Ishikawa (cell line): Measurements from ENCODE around the gene MAMDC4.

ENCODE experiments used
- CEBPB ChIP-seq: IDR thresholded peaks from 2 replicates; pipeline ENCODE4 v1.6.1; 2012
- EGR1 ChIP-seq: IDR thresholded peaks from 2 replicates; pipeline ENCODE4 v1.6.1; 2012
- EP300 ChIP-seq: IDR thresholded peaks from 2 replicates; pipeline ENCODE4 v1.6.1; 2012; ENCODE audit warnings: borderline replicate concordance
- NFIC ChIP-seq: IDR thresholded peaks from 2 replicates; pipeline ENCODE4 v1.6.1; 2012
- RAD21 ChIP-seq: IDR thresholded peaks from 2 replicates; pipeline ENCODE4 v1.6.1; 2012; ENCODE audit warnings: low read depth
- YY1 ChIP-seq: IDR thresholded peaks from 2 replicates; pipeline ENCODE4 v1.6.1; 2012; ENCODE audit warnings: low read depth

DNA sequence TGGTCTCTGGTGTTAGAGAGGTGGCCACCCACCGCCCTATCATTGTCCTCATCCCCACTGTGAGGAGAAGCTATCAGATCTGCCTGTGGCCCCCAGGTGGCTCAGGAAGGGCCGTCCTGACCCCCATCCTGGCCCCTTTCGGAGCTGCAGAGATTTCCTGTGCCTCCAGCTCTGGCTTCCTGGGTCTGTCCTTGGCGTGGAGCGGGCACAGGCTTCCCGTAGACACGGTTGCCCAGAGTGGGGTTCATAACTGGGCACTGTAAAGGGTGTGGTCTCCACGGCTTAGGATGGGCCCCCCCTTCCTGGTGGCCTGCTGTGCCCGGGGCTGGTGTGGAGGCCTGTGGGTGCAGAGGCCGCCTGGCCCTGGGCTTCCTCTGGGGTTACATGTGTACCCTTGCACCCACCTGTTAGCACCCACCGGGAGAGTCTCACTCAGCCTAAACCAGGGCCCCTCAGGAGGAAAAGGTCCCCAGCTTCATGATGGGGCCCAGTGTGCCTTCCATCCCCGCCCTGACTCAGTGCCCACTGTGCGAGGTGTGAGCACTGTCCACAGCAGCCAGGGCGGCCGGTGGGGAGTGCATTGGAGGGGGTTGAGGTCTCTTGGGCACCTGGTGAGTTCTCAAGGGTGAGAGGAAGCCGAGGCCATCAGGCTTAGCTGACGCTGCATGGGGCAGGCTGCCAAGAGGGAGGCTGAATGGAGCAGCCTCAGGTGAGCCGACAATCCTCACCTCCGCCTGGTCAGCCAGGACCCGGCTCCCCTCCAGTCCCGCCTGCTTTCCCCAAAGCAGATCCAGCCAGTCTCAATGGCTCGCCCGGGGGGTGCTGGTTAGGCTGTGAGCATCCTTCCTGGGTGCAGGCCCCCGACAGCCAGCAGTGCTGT, 25.2 kb upstream of the MAMDC4 start:
- TF ChIP-seq RAD21 (no peak), CEBPB (no peak), EP300 (no peak), YY1 (no peak), EGR1 (no peak), NFIC (no peak)
